SH-SY5Y (cell line): ENCODE results near the gene LTB.

Experiments used
- GATA2 ChIP-seq: IDR thresholded peaks from 2 replicates; pipeline ENCODE4 v1.6.1; 2011; ENCODE audit warnings: mild to moderate bottlenecking, low read depth, low read length
- GATA3 ChIP-seq: IDR thresholded peaks from 2 replicates; pipeline ENCODE4 v1.6.1; 2011; ENCODE audit warnings: low read depth, mild to moderate bottlenecking, low read length, moderate library complexity

DNA sequence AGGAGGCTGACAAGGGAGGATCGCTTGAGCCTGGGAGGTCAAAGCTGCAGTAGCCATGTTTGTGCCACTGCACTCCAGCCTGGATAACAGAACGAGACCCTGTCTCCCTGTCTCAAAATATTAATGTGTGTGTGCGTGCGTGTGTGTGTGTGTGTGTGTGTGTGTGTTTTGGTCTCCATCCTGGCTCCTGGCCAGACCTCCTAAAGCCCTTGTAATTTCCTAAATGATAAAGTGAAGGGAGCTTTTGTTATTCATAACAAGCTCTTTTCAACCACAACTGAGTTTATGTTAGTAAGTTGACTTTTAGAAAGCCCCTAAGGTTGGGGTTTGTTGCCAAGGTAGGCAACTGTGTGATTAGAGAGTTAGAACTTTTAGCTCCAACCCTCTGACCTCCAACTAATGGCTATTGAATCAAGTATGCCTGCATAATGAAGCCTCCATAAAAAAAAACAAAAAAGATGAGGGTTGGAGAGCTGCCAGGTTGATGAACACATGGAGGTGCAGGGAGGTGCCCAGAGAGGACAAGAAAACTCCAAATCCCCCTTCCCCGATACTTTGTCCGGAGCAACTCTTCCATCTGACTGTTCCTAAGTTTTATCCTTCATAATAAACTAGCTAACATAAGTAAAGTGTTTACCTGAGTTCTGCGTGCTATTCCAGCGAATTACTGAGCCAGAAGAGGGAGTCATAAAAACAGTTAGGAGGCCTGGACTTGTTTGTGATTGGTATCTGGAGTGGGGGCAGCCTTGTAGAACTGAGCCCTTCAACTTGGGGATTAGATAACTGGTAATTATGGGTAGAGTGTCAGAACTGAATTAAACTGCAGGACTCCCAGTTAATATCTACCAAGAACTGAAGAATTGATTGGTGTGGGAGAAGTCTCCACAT is 27.5 kb upstream of the LTB start:
- TF ChIP-seq GATA3 (no peak), GATA2 (no peak)
